ENCODE measurements around the gene SLC25A22. TPM values are rescaled to one million over a fixed set of nuclear protein-coding genes. Genes with fewer than 3 reads are reported as not detected.

The SLC25A22 gene
- total and polyA plus RNA-seq, 2 donors (not counting 1 experiment from before 2014, with no cell fraction given): 9.9 to 10.4 TPM

DNA sequence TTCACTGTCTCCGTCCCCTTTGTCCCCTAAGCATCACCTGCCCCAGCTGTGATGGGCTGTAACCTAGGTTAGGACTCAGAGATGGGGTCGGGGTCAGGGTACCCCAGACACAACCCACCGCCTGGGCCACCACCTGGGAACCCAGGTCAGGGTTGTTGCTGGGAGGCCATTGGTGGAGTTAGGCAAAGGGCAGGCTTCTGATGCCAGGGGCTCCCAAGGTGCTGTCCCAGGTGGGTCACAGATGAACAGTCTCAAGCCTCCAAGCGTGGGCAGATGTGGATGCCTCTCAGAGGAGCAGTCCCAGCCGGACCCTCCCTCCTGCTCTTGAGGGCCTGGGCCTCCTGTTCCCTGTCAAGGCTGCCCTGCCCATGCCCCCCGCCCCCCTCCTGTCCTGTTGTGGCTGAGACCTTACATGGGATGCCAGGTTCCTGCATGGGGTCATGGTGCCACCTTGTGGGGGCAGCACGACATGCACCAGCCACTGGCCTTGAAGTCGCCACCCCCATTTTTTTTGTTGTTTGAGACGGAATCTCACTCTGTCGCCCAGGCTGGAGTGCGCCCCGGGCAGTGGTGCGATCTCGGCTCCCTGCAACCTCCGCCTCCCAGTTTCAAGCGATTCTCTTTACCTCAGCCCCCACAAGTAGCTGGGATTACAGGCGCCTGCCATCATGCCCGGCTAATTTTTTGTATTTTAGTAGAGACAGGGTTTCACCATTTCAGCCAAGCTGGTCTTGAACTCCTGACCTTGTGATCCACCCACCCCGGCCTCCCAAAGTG lies 32.9 kb downstream of the SLC25A22 start:
- DNase-seq (ENCODE audit: low read depth in 2 of 2): peak; percentile 30 to 50
- Histone ChIP-seq H4K20me1 (ENCODE audit: control insufficient read depth, extremely low read depth, insufficient read depth, low read length) (peaks cover 2% of the 10 kb centered on the region), H3K9me3 (ENCODE audit: control insufficient read depth, insufficient read depth, low read depth, low read length) (no peaks in the 10 kb centered on the region)

DNA sequence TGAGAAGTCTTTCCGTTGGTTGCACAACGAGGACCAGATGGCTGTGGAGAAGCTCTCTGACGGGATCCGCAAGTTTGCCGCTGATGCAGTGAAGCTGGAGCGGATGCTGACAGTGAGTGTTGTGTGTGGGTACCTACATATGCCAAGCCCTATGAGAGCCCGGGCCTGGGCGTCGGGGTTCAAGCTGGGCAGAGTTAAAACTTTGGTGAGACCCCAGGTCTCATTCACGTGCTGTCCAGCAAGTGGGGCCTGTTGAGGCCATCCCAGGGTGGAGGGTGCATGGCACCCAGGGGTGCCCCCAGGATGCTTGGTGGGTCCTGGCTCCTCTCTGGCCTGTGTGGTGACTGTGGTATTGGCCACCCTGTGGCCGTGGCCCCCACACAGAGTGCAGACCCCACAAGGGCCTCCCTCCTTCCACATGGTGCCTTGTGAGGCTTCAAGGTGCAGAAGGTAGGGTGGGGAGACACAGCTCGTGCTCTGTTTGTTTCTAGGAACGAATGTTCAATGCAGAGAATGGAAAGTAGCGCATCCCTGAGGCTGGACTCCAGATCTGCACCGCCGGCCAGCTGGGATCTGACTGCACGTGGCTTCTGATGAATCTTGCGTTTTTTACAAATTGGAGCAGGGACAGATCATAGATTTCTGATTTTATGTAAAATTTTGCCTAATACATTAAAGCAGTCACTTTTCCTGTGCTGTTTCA lies 33.6 kb downstream of the SLC25A22 start:
- no peak overlapping the region for H3K4me2 ChIP-seq (ENCODE audit: extremely low read depth, insufficient read depth, low read length)
- H3K9ac ChIP-seq (ENCODE audit: insufficient read depth, low read length): no peak overlapping the region
- H3K4me3 ChIP-seq (replicated peaks in 1 of 4; ENCODE audit: control extremely low read depth in 1 of 4, insufficient read depth in 1 of 4, low read depth in 3 of 4, low read length in 4 of 4): no peak overlapping the region
- H3K27ac ChIP-seq (ENCODE audit: insufficient read depth, low read length): no peak overlapping the region
- peaks cover 34% of the 10 kb centered on the region for H3K36me3 ChIP-seq (ENCODE audit: control insufficient read depth, insufficient read depth, low read length)
- H3K4me1 ChIP-seq (ENCODE audit: control insufficient read depth, extremely low read depth, insufficient read depth, low read length): peaks cover 6% of the 10 kb centered on the region
- peaks cover 2% of the 10 kb centered on the region for H4K20me1 ChIP-seq (ENCODE audit: control insufficient read depth, extremely low read depth, insufficient read depth, low read length)
- no peaks in the 10 kb centered on the region for H3K9me3 ChIP-seq (ENCODE audit: control insufficient read depth, insufficient read depth, low read depth, low read length)
- H3K27me3 ChIP-seq (ENCODE audit: control insufficient read depth, insufficient read depth, low read length): no peaks in the 10 kb centered on the region
- H2AFZ ChIP-seq (ENCODE audit: low read length): no peak overlapping the region
- no peak for DNase-seq (ENCODE audit: low read depth in 2 of 2)
- no peaks in the 10 kb centered on the region for H3K79me2 ChIP-seq (ENCODE audit: control insufficient read depth, insufficient read depth, low read length)
- no peak for TF ChIP-seq EZH2 (IDR thresholded peaks at IDR 0.05; ENCODE audit: low read length, missing control alignments)
- TF ChIP-seq, protein P1, sequence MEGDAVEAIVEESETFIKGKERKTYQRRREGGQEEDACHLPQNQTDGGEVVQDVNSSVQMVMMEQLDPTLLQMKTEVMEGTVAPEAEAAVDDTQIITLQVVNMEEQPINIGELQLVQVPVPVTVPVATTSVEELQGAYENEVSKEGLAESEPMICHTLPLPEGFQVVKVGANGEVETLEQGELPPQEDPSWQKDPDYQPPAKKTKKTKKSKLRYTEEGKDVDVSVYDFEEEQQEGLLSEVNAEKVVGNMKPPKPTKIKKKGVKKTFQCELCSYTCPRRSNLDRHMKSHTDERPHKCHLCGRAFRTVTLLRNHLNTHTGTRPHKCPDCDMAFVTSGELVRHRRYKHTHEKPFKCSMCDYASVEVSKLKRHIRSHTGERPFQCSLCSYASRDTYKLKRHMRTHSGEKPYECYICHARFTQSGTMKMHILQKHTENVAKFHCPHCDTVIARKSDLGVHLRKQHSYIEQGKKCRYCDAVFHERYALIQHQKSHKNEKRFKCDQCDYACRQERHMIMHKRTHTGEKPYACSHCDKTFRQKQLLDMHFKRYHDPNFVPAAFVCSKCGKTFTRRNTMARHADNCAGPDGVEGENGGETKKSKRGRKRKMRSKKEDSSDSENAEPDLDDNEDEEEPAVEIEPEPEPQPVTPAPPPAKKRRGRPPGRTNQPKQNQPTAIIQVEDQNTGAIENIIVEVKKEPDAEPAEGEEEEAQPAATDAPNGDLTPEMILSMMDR (conservative IDR thresholded peaks at IDR 0.05 in 1 of 2, IDR thresholded peaks at IDR 0.05 in 1 of 2; ENCODE audit: low read depth in 1 of 2, low read length in 2 of 2): no peak

More for the DNA sequence above, 32.9 kb downstream of the SLC25A22 start:
- Histone ChIP-seq H3K27ac (ENCODE audit: insufficient read depth, low read length) (no peak overlapping the region), H3K36me3 (ENCODE audit: control insufficient read depth, insufficient read depth, low read length) (peaks cover 37% of the 10 kb centered on the region), H3K79me2 (ENCODE audit: control insufficient read depth, insufficient read depth, low read length) (no peaks in the 10 kb centered on the region), H3K4me1 (ENCODE audit: control insufficient read depth, extremely low read depth, insufficient read depth, low read length) (peaks cover 6% of the 10 kb centered on the region), H2AFZ (ENCODE audit: low read length) (no peak overlapping the region), H3K27me3 (ENCODE audit: control insufficient read depth, insufficient read depth, low read length) (no peaks in the 10 kb centered on the region), H3K4me3 (replicated peaks in 1 of 4; ENCODE audit: control extremely low read depth in 1 of 4, insufficient read depth in 1 of 4, low read depth in 3 of 4, low read length in 4 of 4) (no peak overlapping the region), H3K9ac (ENCODE audit: insufficient read depth, low read length) (no peak overlapping the region), H3K4me2 (ENCODE audit: extremely low read depth, insufficient read depth, low read length) (no peak overlapping the region)
- TF ChIP-seq, protein P1 (conservative IDR thresholded peaks at IDR 0.05 in 1 of 2, IDR thresholded peaks at IDR 0.05 in 1 of 2; ENCODE audit: low read depth in 1 of 2, low read length in 2 of 2): peak; percentile 28 to 40
- TF ChIP-seq EZH2 (IDR thresholded peaks at IDR 0.05; ENCODE audit: low read length, missing control alignments): no peak

DNA sequence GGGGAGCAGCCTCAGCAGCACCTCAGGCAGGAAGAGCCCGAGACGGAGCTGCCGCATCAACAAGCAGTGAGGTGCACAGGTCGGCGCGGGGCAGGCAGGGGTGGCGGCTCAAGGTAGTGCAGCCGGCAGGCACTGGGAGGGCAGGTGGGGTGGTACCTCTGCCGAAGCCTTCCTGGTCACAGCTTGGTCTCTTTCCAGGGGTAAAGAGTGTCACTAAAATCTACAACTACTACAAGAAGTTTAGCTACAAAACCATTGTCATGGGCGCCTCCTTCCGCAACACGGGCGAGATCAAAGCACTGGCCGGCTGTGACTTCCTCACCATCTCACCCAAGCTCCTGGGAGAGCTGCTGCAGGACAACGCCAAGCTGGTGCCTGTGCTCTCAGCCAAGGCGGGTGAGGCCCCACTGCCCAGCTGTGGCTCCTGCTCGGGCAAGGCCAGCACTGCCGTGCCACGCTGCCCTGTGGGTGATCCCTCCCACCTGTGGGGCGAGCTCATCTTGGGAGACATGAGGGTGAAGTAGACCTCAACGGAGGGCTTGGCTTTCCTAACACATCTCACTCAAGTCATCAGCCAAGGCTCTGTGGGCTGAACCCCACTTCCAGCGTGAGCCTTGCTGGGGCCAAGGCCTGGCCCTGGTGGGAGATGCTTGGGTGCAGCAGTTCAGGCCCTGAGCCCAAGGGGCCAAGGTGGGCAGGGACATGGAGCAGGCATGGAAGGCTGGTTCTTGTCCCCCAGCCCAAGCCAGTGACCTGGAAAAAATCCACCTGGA lies 34.3 kb downstream of the SLC25A22 start:
- H3K4me1 ChIP-seq (ENCODE audit: control insufficient read depth, extremely low read depth, insufficient read depth, low read length): peaks cover 6% of the 10 kb centered on the region
- DNase-seq (ENCODE audit: low read depth in 2 of 2): no peak
- no peak overlapping the region for H3K9ac ChIP-seq (ENCODE audit: insufficient read depth, low read length)
- H3K27ac ChIP-seq (ENCODE audit: insufficient read depth, low read length): no peak overlapping the region
- H4K20me1 ChIP-seq (ENCODE audit: control insufficient read depth, extremely low read depth, insufficient read depth, low read length): peaks cover 2% of the 10 kb centered on the region
- peaks cover 33% of the 10 kb centered on the region for H3K36me3 ChIP-seq (ENCODE audit: control insufficient read depth, insufficient read depth, low read length)
- H3K4me3 ChIP-seq (replicated peaks in 1 of 4; ENCODE audit: control extremely low read depth in 1 of 4, insufficient read depth in 1 of 4, low read depth in 3 of 4, low read length in 4 of 4): no peak overlapping the region
- H3K79me2 ChIP-seq (ENCODE audit: control insufficient read depth, insufficient read depth, low read length): no peaks in the 10 kb centered on the region
- TF ChIP-seq, protein P1 (conservative IDR thresholded peaks at IDR 0.05 in 1 of 2, IDR thresholded peaks at IDR 0.05 in 1 of 2; ENCODE audit: low read depth in 1 of 2, low read length in 2 of 2): no peak
- no peak for TF ChIP-seq EZH2 (IDR thresholded peaks at IDR 0.05; ENCODE audit: low read length, missing control alignments)
- H3K9me3 ChIP-seq (ENCODE audit: control insufficient read depth, insufficient read depth, low read depth, low read length): no peaks in the 10 kb centered on the region
- no peak overlapping the region for H3K4me2 ChIP-seq (ENCODE audit: extremely low read depth, insufficient read depth, low read length)
- no peaks in the 10 kb centered on the region for H3K27me3 ChIP-seq (ENCODE audit: control insufficient read depth, insufficient read depth, low read length)
- H2AFZ ChIP-seq (ENCODE audit: low read length): no peak overlapping the region
